CD4-positive, CD25-positive, alpha-beta regulatory T cell (primary cell): ENCODE data around the gene AQP10. TPM values are rescaled to one million over a fixed set of nuclear protein-coding genes. Genes with fewer than 3 reads are reported as not detected.
A peak's percentile ranks its signal among the peaks of the same experiment; 100 is the strongest.

Source experiments
- ATAC-seq, 2 donors: fragments of 150-1000 bp; cut with Tn5 transposase; one replicate each; pipeline ENCODE4 v1.10.0; 2021; ENCODE audit warnings: low read depth in 2 of 2, moderate number of reproducible peaks in 2 of 2, moderate library complexity in 1 of 2
- DNase-seq, 3 donors: peaks; one replicate each; pipeline versions ENCODE4 v3.0.0 to v3.0.0-alpha.2; 2012 to 2022; ENCODE audit warnings: mixed read lengths in 1 of 3
- H3K27ac ChIP-seq: one replicate; pipeline ENCODE4 v1.7.0; 2013; ENCODE audit warnings: mild to moderate bottlenecking, low read length; ENCODE audit not compliant: insufficient read depth, poor library complexity, severe bottlenecking
- H3K27me3 ChIP-seq: one replicate; pipeline ENCODE4 v1.7.0; 2013; ENCODE audit warnings: low read length; ENCODE audit not compliant: control insufficient read depth, insufficient read depth
- H3K36me3 ChIP-seq: one replicate; pipeline ENCODE4 v1.7.0; 2013; ENCODE audit warnings: mild to moderate bottlenecking, low read length, moderate library complexity; ENCODE audit not compliant: control insufficient read depth, insufficient read depth
- H3K4me1 ChIP-seq: 2 replicates; pipeline ENCODE4 v1.7.0; 2013; ENCODE audit warnings: mild to moderate bottlenecking, low read length; ENCODE audit not compliant: insufficient read depth, control insufficient read depth, poor library complexity, severe bottlenecking
- H3K4me3 ChIP-seq: one replicate; pipeline ENCODE4 v1.7.0; 2013; ENCODE audit warnings: low read depth, mild to moderate bottlenecking, low read length, moderate library complexity
- H3K9me3 ChIP-seq, 2 experiments: 1 replicate in 1 of 2; 2 replicates in 1 of 2; pipeline ENCODE4 v1.7.0; 2013; ENCODE audit warnings: low read length in 2 of 2, mild to moderate bottlenecking in 1 of 2, moderate library complexity in 1 of 2; ENCODE audit not compliant: control insufficient read depth in 2 of 2
- H3K27ac Mint-ChIP-seq, 3 donors: one replicate each; pipeline ENCODE4 v1.8.0; 2020 to 2022; ENCODE audit warnings: mild to moderate bottlenecking in 3 of 3, mixed read lengths in 3 of 3, moderate library complexity in 2 of 3
- H3K27me3 Mint-ChIP-seq: one replicate; pipeline ENCODE4 v1.8.0; 2022; ENCODE audit warnings: mild to moderate bottlenecking, mixed read lengths
- H3K36me3 Mint-ChIP-seq: one replicate; pipeline ENCODE4 v1.8.0; 2020; ENCODE audit warnings: mixed read lengths
- H3K4me1 Mint-ChIP-seq, 4 donors: one replicate each; pipeline ENCODE4 v1.8.0; 2020 to 2022; ENCODE audit warnings: mixed read lengths in 4 of 4, mild to moderate bottlenecking in 1 of 4
- H3K4me3 Mint-ChIP-seq, 4 donors: one replicate each; pipeline ENCODE4 v1.8.0; 2020 to 2022; ENCODE audit warnings: mild to moderate bottlenecking in 4 of 4, mixed read lengths in 4 of 4, moderate library complexity in 3 of 4
- H3K9me3 Mint-ChIP-seq, 7 donors: one replicate each; pipeline ENCODE4 v1.8.0; 2020 to 2022; ENCODE audit warnings: mixed read lengths in 7 of 7, mild to moderate bottlenecking in 3 of 7, moderate library complexity in 2 of 7
- polyA plus RNA-seq, 4 donors: library from polyadenylated mRNA; unstranded; fragments of 300-500 nt; fragmentation: Illumina TruSeq; gene quantifications; one replicate each; pipeline ENCODE4 v1.2.3, GENCODE V29; 2021
- total RNA-seq: library from RNA; stranded (reverse); gene quantifications from one replicate; pipeline ENCODE4 v1.2.3, GENCODE V29; 2022

The AQP10 gene
- total and polyA plus RNA-seq, 5 donors from 2014 or later: 0.81 TPM; not detected in 4

GRCh38 chr1:154324669-154325582 lies 4.0 kb downstream of the AQP10 start, which contains the start of gene ATP8B2:
TSS of gene ATP8B2 (plus strand) at chr1:154325525. CDS start at chr1:154328142, 2,617 bp downstream.
- Mint-ChIP-seq H3K36me3 (peaks cover 4% of the 10 kb centered on the region), H3K9me3 (no peaks in the 10 kb centered on the region), H3K27me3 (peaks cover 4% of the 10 kb centered on the region), H3K27ac (peak within 1 kb of the TSS; percentile 89 to 96 (median 95)), H3K4me1 (peaks cover 6 to 39% (median 17%) of the 10 kb centered on the region in 4 donors), H3K4me3 (peak within 1 kb of the TSS; percentile 98 to 99 (median 98))
- Histone ChIP-seq H3K27me3 (no peaks in the 10 kb centered on the region), H3K4me1 (peaks cover 44% of the 10 kb centered on the region), H3K36me3 (no peaks in the 10 kb centered on the region), H3K27ac (peak within 1 kb of the TSS; percentile 91), H3K9me3 (no peaks in the 10 kb centered on the region), H3K4me3 (peak within 1 kb of the TSS; percentile 90)
- DNase-seq: peak; percentile 71 to 89 (median 80)
- ATAC-seq: peak; percentile 64 to 67

GRCh38 chr1:154325583-154326545 lies 5.0 kb downstream of the AQP10 start:
- Histone ChIP-seq H3K9me3 (no peaks in the 10 kb centered on the region), H3K36me3 (peaks cover 7% of the 10 kb centered on the region), H3K4me1 (peaks cover 54% of the 10 kb centered on the region), H3K27ac (peak overlapping the region; percentile 91), H3K4me3 (peak overlapping the region; percentile 90), H3K27me3 (no peaks in the 10 kb centered on the region)
- peaks cover 6 to 49% (median 23%) of the 10 kb centered on the region in 4 donors for H3K4me1 Mint-ChIP-seq
- no peaks in the 10 kb centered on the region for H3K9me3 Mint-ChIP-seq
- H3K36me3 Mint-ChIP-seq: peaks cover 8% of the 10 kb centered on the region
- DNase-seq (peak; percentile 20 to 46 (median 44)), ATAC-seq (peak; percentile 1 to 3)
- peak overlapping the region; percentile 89 to 96 (median 95) for H3K27ac Mint-ChIP-seq
- H3K27me3 Mint-ChIP-seq: peaks cover 4% of the 10 kb centered on the region
- peak overlapping the region; percentile 93 to 99 (median 98) for H3K4me3 Mint-ChIP-seq

- H3K36me3 ChIP-seq: peaks cover 17% of the 10 kb centered on the region
- no peak for ATAC-seq
- peaks cover 63% of the 10 kb centered on the region for H3K4me1 ChIP-seq
- H3K4me3 Mint-ChIP-seq: peak overlapping the region; percentile 93 to 99 (median 98)
- H3K4me3 ChIP-seq: peak overlapping the region; percentile 90
- H3K4me1 Mint-ChIP-seq: peaks cover 6 to 58% (median 29%) of the 10 kb centered on the region in 4 donors
- no peaks in the 10 kb centered on the region for H3K27me3 Mint-ChIP-seq
- H3K27ac Mint-ChIP-seq: peak overlapping the region; percentile 89 to 96 (median 95)
- peak in 1 of 3 donors; percentile 68 for DNase-seq
- no peaks in the 10 kb centered on the region for H3K9me3 Mint-ChIP-seq
- no peaks in the 10 kb centered on the region for H3K27me3 ChIP-seq
- no peaks in the 10 kb centered on the region for H3K9me3 ChIP-seq
- H3K27ac ChIP-seq: peak overlapping the region; percentile 91
- H3K36me3 Mint-ChIP-seq: peaks cover 14% of the 10 kb centered on the region
Observed at GRCh38 chr1:154326546-154327465, 5.9 kb downstream of the AQP10 start.

- Mint-ChIP-seq H3K27me3 (no peaks in the 10 kb centered on the region), H3K27ac (peak overlapping the region; percentile 90 to 95 (median 92)), H3K36me3 (peaks cover 23% of the 10 kb centered on the region), H3K4me1 (peaks cover 6 to 67% (median 36%) of the 10 kb centered on the region in 4 donors), H3K4me3 (peak overlapping the region; percentile 98 to 99 (median 98)), H3K9me3 (no peaks in the 10 kb centered on the region)
- Histone ChIP-seq H3K36me3 (peaks cover 25% of the 10 kb centered on the region), H3K4me3 (peak overlapping the region; percentile 90), H3K27ac (peak overlapping the region; percentile 91), H3K27me3 (no peaks in the 10 kb centered on the region), H3K9me3 (no peaks in the 10 kb centered on the region), H3K4me1 (peaks cover 71% of the 10 kb centered on the region)
- no peak for ATAC-seq
- DNase-seq: peak; percentile 38 to 85 (median 43)
Observed at GRCh38 chr1:154327466-154328317, 6.8 kb downstream of the AQP10 start.

GRCh38 chr1:154328318-154329151 lies 7.6 kb downstream of the AQP10 start:
- Mint-ChIP-seq H3K4me1 (peaks cover 6 to 75% (median 37%) of the 10 kb centered on the region in 4 donors), H3K36me3 (peaks cover 27% of the 10 kb centered on the region)
- H3K4me3 ChIP-seq: peak overlapping the region; percentile 91

GRCh38 chr1:154329152-154329521 lies 8.2 kb downstream of the AQP10 start:
- no peak for DNase-seq
- no peaks in the 10 kb centered on the region for H3K27me3 Mint-ChIP-seq
- ATAC-seq: no peak
- H3K27ac ChIP-seq: peak overlapping the region; percentile 91
- H3K27me3 ChIP-seq: no peaks in the 10 kb centered on the region
- peak overlapping the region; percentile 91 for H3K4me3 ChIP-seq
- H3K36me3 ChIP-seq: peaks cover 36% of the 10 kb centered on the region
- peak overlapping the region; percentile 89 to 95 (median 93) for H3K27ac Mint-ChIP-seq
- peaks cover 6 to 80% (median 42%) of the 10 kb centered on the region in 4 donors for H3K4me1 Mint-ChIP-seq
- no peaks in the 10 kb centered on the region for H3K9me3 Mint-ChIP-seq
- peaks cover 33% of the 10 kb centered on the region for H3K36me3 Mint-ChIP-seq
- H3K4me1 ChIP-seq: peaks cover 83% of the 10 kb centered on the region
- H3K4me3 Mint-ChIP-seq: peak overlapping the region; percentile 80 to 98 (median 92)
- no peaks in the 10 kb centered on the region for H3K9me3 ChIP-seq

More at GRCh38 chr1:154328318-154329151, 7.6 kb downstream of the AQP10 start:
- peak; percentile 75 to 78 for ATAC-seq
- Histone ChIP-seq H3K27ac (peak overlapping the region; percentile 91), H3K27me3 (no peaks in the 10 kb centered on the region), H3K36me3 (peaks cover 31% of the 10 kb centered on the region), H3K9me3 (no peaks in the 10 kb centered on the region), H3K4me1 (peaks cover 78% of the 10 kb centered on the region)
- no peaks in the 10 kb centered on the region for H3K27me3 Mint-ChIP-seq
- peak overlapping the region; percentile 98 to 99 (median 98) for H3K4me3 Mint-ChIP-seq
- no peaks in the 10 kb centered on the region for H3K9me3 Mint-ChIP-seq
- H3K27ac Mint-ChIP-seq: peak overlapping the region; percentile 82 to 95 (median 93)
- DNase-seq: peak; percentile 87 to 89 (median 89)
